IgD-negative memory B cell (primary cell): ENCODE results near the gene TLE4. TPM values are rescaled to one million over a fixed set of nuclear protein-coding genes. Genes with fewer than 3 reads are reported as not detected.
A peak's percentile ranks its signal among the peaks of the same experiment; 100 is the strongest.
"Not testable (repeated sequence)": the region's sequence is repeated elsewhere in the genome, so short reads cannot be mapped to it uniquely, and the experiment has no call there.

Source experiments
- H3K27ac Mint-ChIP-seq, 3 donors: one replicate each; pipeline ENCODE4 v1.8.0; 2020 to 2022; ENCODE audit warnings: mild to moderate bottlenecking in 3 of 3, mixed read lengths in 3 of 3, moderate library complexity in 1 of 3
- H3K27me3 Mint-ChIP-seq: one replicate; pipeline ENCODE4 v1.8.0; 2021; ENCODE audit warnings: mixed read lengths
- H3K36me3 Mint-ChIP-seq: one replicate; pipeline ENCODE4 v1.8.0; 2020; ENCODE audit warnings: mild to moderate bottlenecking, mixed read lengths
- H3K4me1 Mint-ChIP-seq, 3 donors: one replicate each; pipeline ENCODE4 v1.8.0; 2020 to 2022; ENCODE audit warnings: mixed read lengths in 3 of 3, mild to moderate bottlenecking in 1 of 3
- H3K4me3 Mint-ChIP-seq, 4 donors: one replicate each; pipeline ENCODE4 v1.8.0; 2020 to 2022; ENCODE audit warnings: mild to moderate bottlenecking in 4 of 4, mixed read lengths in 4 of 4, moderate library complexity in 3 of 4
- H3K9me3 Mint-ChIP-seq, 3 donors: one replicate each; pipeline ENCODE4 v1.8.0; 2020 to 2021; ENCODE audit warnings: mixed read lengths in 3 of 3, mild to moderate bottlenecking in 1 of 3
- polyA plus RNA-seq: library from polyadenylated mRNA; unstranded; fragments of 300-500 nt; fragmentation: Illumina TruSeq; gene quantifications from one replicate; pipeline ENCODE4 v1.2.3, GENCODE V29; 2021

The TLE4 gene
- 20.4 TPM for polyA plus RNA-seq

- H3K27me3 Mint-ChIP-seq, result peaks cover 14% of the 10 kb centered on the region
Observed at GRCh38 chr9:79571309-79572031, at the start of gene TLE4. TLE4 (plus strand) TSS chr9:79571965; CDS start chr9:79572791, 826 bp downstream.

GRCh38 chr9:79522793-79523192 lies 49.0 kb upstream of the TLE4 start:
- H3K36me3 Mint-ChIP-seq, result no peaks in the 10 kb centered on the region
- H3K4me1 Mint-ChIP-seq, result no peaks in the 10 kb centered on the region
- H3K27ac Mint-ChIP-seq, result no peak overlapping the region
- H3K27me3 Mint-ChIP-seq, result peaks cover 7% of the 10 kb centered on the region
- H3K4me3 Mint-ChIP-seq, result no peak overlapping the region
- H3K9me3 Mint-ChIP-seq, result peaks cover 0 to 6% (median 5%) of the 10 kb centered on the region in 3 donors

More at GRCh38 chr9:79571309-79572031, at the start of gene TLE4:
- peak within 1 kb of the TSS in 3 of 4 donors; percentile 84 to 93 (median 90) for H3K4me3 Mint-ChIP-seq
- H3K4me1 Mint-ChIP-seq, result peaks cover 27 to 36% (median 32%) of the 10 kb centered on the region in 3 donors
- no peaks in the 10 kb centered on the region for H3K9me3 Mint-ChIP-seq
- H3K27ac Mint-ChIP-seq, result peak within 1 kb of the TSS in 1 of 3 donors; percentile 23
- peaks cover under 1% of the 10 kb centered on the region for H3K36me3 Mint-ChIP-seq

- H3K4me1 Mint-ChIP-seq, result no peaks in the 10 kb centered on the region
- H3K4me3 Mint-ChIP-seq, result no peak overlapping the region
- no peaks in the 10 kb centered on the region for H3K36me3 Mint-ChIP-seq
- H3K27me3 Mint-ChIP-seq, result peaks cover 7% of the 10 kb centered on the region
- H3K9me3 Mint-ChIP-seq, result peaks cover 0 to 6% (median 5%) of the 10 kb centered on the region in 3 donors
- H3K27ac Mint-ChIP-seq, result no peak overlapping the region
Observed at GRCh38 chr9:79524266-79524665, 47.5 kb upstream of the TLE4 start.

GRCh38 chr9:79526149-79526672 lies 45.6 kb upstream of the TLE4 start:
- no peaks in the 10 kb centered on the region for H3K36me3 Mint-ChIP-seq
- no peaks in the 10 kb centered on the region for H3K4me1 Mint-ChIP-seq
- H3K4me3 Mint-ChIP-seq, result no peak overlapping the region
- H3K9me3 Mint-ChIP-seq, result peaks cover 0 to 6% (median 5%) of the 10 kb centered on the region in 3 donors
- no peak overlapping the region for H3K27ac Mint-ChIP-seq
- peaks cover 8% of the 10 kb centered on the region for H3K27me3 Mint-ChIP-seq

GRCh38 chr9:79535534-79535933 lies 36.2 kb upstream of the TLE4 start:
- Mint-ChIP-seq H3K27me3 (peaks cover 9% of the 10 kb centered on the region), H3K4me3 (no peak overlapping the region), H3K9me3 (peaks cover 7 to 17% (median 8%) of the 10 kb centered on the region in 3 donors), H3K4me1 (no peaks in the 10 kb centered on the region), H3K36me3 (peaks cover 5% of the 10 kb centered on the region), H3K27ac (no peak overlapping the region)

- H3K36me3 Mint-ChIP-seq, result peaks cover 2% of the 10 kb centered on the region
- no peaks in the 10 kb centered on the region for H3K4me1 Mint-ChIP-seq
- H3K27ac Mint-ChIP-seq, result no peak overlapping the region
- H3K27me3 Mint-ChIP-seq, result peaks cover 11% of the 10 kb centered on the region
- no peak overlapping the region for H3K4me3 Mint-ChIP-seq
- H3K9me3 Mint-ChIP-seq, result peaks cover 7 to 17% (median 8%) of the 10 kb centered on the region in 3 donors
Observed at GRCh38 chr9:79537838-79538237, 33.9 kb upstream of the TLE4 start.

GRCh38 chr9:79542735-79543620 lies 28.8 kb upstream of the TLE4 start:
- Mint-ChIP-seq H3K27ac (no peak overlapping the region), H3K9me3 (peaks cover 2 to 9% (median 6%) of the 10 kb centered on the region in 3 donors)

GRCh38 chr9:79544375-79544774 lies 27.4 kb upstream of the TLE4 start:
- not testable (repeated sequence) for H3K4me3 Mint-ChIP-seq, H3K4me1 Mint-ChIP-seq, H3K27ac Mint-ChIP-seq, H3K9me3 Mint-ChIP-seq, H3K36me3 Mint-ChIP-seq
- H3K27me3 Mint-ChIP-seq, result peaks cover 21% of the 10 kb centered on the region

More at GRCh38 chr9:79542735-79543620, 28.8 kb upstream of the TLE4 start:
- no peak overlapping the region for H3K4me3 Mint-ChIP-seq
- no peaks in the 10 kb centered on the region for H3K4me1 Mint-ChIP-seq
- no peaks in the 10 kb centered on the region for H3K36me3 Mint-ChIP-seq
- H3K27me3 Mint-ChIP-seq, result peaks cover 25% of the 10 kb centered on the region

- no peak overlapping the region for H3K4me3 Mint-ChIP-seq
- no peak overlapping the region for H3K27ac Mint-ChIP-seq
- no peaks in the 10 kb centered on the region for H3K4me1 Mint-ChIP-seq
- H3K9me3 Mint-ChIP-seq, result peaks cover 1 to 5% (median 3%) of the 10 kb centered on the region in 3 donors
- H3K27me3 Mint-ChIP-seq, result no peaks in the 10 kb centered on the region
- H3K36me3 Mint-ChIP-seq, result peaks cover 2% of the 10 kb centered on the region
Observed at GRCh38 chr9:79551586-79551985, 20.2 kb upstream of the TLE4 start.

GRCh38 chr9:79551994-79552393 lies 19.8 kb upstream of the TLE4 start:
- peaks cover 1 to 5% (median 2%) of the 10 kb centered on the region in 3 donors for H3K9me3 Mint-ChIP-seq
- no peak overlapping the region for H3K27ac Mint-ChIP-seq
- H3K36me3 Mint-ChIP-seq, result peaks cover 2% of the 10 kb centered on the region
- no peaks in the 10 kb centered on the region for H3K4me1 Mint-ChIP-seq
- no peak overlapping the region for H3K4me3 Mint-ChIP-seq
- H3K27me3 Mint-ChIP-seq, result no peaks in the 10 kb centered on the region

- H3K4me3 Mint-ChIP-seq, result no peak overlapping the region
Observed at GRCh38 chr9:79555474-79556089, 16.2 kb upstream of the TLE4 start.

GRCh38 chr9:79559495-79560181 lies 12.1 kb upstream of the TLE4 start:
- Mint-ChIP-seq H3K4me3 (no peak overlapping the region), H3K9me3 (no peaks in the 10 kb centered on the region), H3K36me3 (peaks cover 2% of the 10 kb centered on the region), H3K4me1 (no peaks in the 10 kb centered on the region), H3K27ac (peak overlapping the region in 1 of 3 donors; percentile 22), H3K27me3 (no peaks in the 10 kb centered on the region)

More at GRCh38 chr9:79555474-79556089, 16.2 kb upstream of the TLE4 start:
- Mint-ChIP-seq H3K36me3 (peaks cover 2% of the 10 kb centered on the region), H3K9me3 (peaks cover 1 to 3% (median 2%) of the 10 kb centered on the region in 3 donors), H3K27ac (peak overlapping the region in 1 of 3 donors; percentile 68), H3K27me3 (no peaks in the 10 kb centered on the region), H3K4me1 (no peaks in the 10 kb centered on the region)

GRCh38 chr9:79562749-79563386 lies 8.9 kb upstream of the TLE4 start:
- no peaks in the 10 kb centered on the region for H3K9me3 Mint-ChIP-seq
- no peak overlapping the region for H3K4me3 Mint-ChIP-seq
- H3K27me3 Mint-ChIP-seq, result no peaks in the 10 kb centered on the region
- H3K27ac Mint-ChIP-seq, result no peak overlapping the region
- H3K4me1 Mint-ChIP-seq, result peaks cover 0 to 5% (median 0%) of the 10 kb centered on the region in 3 donors
- no peaks in the 10 kb centered on the region for H3K36me3 Mint-ChIP-seq

- Mint-ChIP-seq H3K4me3 (no peak overlapping the region), H3K27me3 (peaks cover 7% of the 10 kb centered on the region), H3K36me3 (no peaks in the 10 kb centered on the region), H3K27ac (no peak overlapping the region), H3K4me1 (peaks cover 6 to 13% (median 6%) of the 10 kb centered on the region in 3 donors), H3K9me3 (no peaks in the 10 kb centered on the region)
Observed at GRCh38 chr9:79564105-79564504, 7.7 kb upstream of the TLE4 start.
